Uterus (tissue), 4 donors: Measurements from ENCODE around the gene PTPN13. TPM values are rescaled to one million over a fixed set of nuclear protein-coding genes. Genes with fewer than 3 reads are reported as not detected.

Source experiments
- DNase-seq, 2 donors: peaks; one replicate each; pipeline ENCODE4 v3.0.0-alpha.2; 2019 to 2020
- H3K27ac ChIP-seq, 2 donors: fragments of 200-600 bp; sonication (generic); 1 replicate in 1 of 2; 2 replicates in 1 of 2; pipeline ENCODE4 v1.5.1; 2016 to 2018
- H3K27me3 ChIP-seq, 2 donors: fragments of 200-600 bp; sonication (generic); one replicate each; pipeline ENCODE4 v1.5.1; 2018 to 2019; ENCODE audit warnings: control low read depth in 1 of 2
- H3K36me3 ChIP-seq, 2 donors: fragments of 200-600 bp; sonication (generic); one replicate each; pipeline ENCODE4 v1.5.1; 2019; ENCODE audit warnings: control low read depth in 1 of 2
- H3K4me1 ChIP-seq, 2 donors: fragments of 200-600 bp; sonication (generic); one replicate each; pipeline ENCODE4 v1.5.1; 2018 to 2019; ENCODE audit warnings: control low read depth in 1 of 2
- H3K4me3 ChIP-seq, 2 donors: fragments of 200-600 bp; sonication (generic); 1 replicate in 1 of 2; 2 replicates in 1 of 2; pipeline ENCODE4 v1.5.1; 2018 to 2019; ENCODE audit warnings: mild to moderate bottlenecking in 1 of 2
- H3K9me3 ChIP-seq, 2 donors: fragments of 200-600 bp; sonication (generic); one replicate each; pipeline ENCODE4 v1.5.1; 2019; ENCODE audit warnings: control low read depth in 1 of 2
- CTCF ChIP-seq, 4 experiments: fragments of 200-600 bp in 2 of 4; fragments of 450-650 bp in 2 of 4; sonication (generic) in 2 of 4; IDR thresholded peaks; one replicate each; pipeline ENCODE4 v1.5.1; 2016 to 2019; ENCODE audit warnings: antibody characterized with exemption in 4 of 4, mild to moderate bottlenecking in 2 of 4, moderate library complexity in 1 of 4
- POLR2A ChIP-seq, 2 donors: fragments of 450-650 bp; IDR thresholded peaks; one replicate each; pipeline ENCODE4 v1.6.1; 2016; ENCODE audit warnings: antibody characterized with exemption in 2 of 2, mild to moderate bottlenecking in 1 of 2, moderate library complexity in 1 of 2
- intact Hi-C: fragments of 100-400 bp; cut with DNase I; formaldehyde crosslinking; loops from one replicate; pipeline ENCODE4 v1.15.1; 2023; ENCODE audit warnings: low total_unique reads
- total RNA-seq, 4 donors: library from RNA; depleted of rRNA in 3 of 4; stranded (reverse); fragments of >200 nt in 3 of 4; gene quantifications; one replicate each; pipeline versions ENCODE4 v1.1.0 to v1.2.4, GENCODE V29; 2014 to 2023
- donor health status: DM: yes; HTN: yes; CAD: no.

PTPN13 gene
- total RNA-seq, 4 donors from 2014 or later: 24.3 to 79.2 (median 37.9) TPM

GRCh38 chr4:86561256-86561655 is 32.9 kb upstream of the PTPN13 start:
- no peak for TF ChIP-seq CTCF (IDR thresholded peaks at IDR 0.05)
- peaks cover 0 to 3% of the 10 kb centered on the region in 2 donors for H3K4me1 ChIP-seq
- H3K4me3 ChIP-seq: no peak overlapping the region
- H3K9me3 ChIP-seq: no peaks in the 10 kb centered on the region
- H3K36me3 ChIP-seq: no peaks in the 10 kb centered on the region
- intact Hi-C loops: no loop called here
- DNase-seq: no peak
- H3K27ac ChIP-seq: no peak overlapping the region
- no peaks in the 10 kb centered on the region for H3K27me3 ChIP-seq

GRCh38 chr4:86563416-86563815 is 30.7 kb upstream of the PTPN13 start:
- Histone ChIP-seq H3K36me3 (no peaks in the 10 kb centered on the region), H3K27me3 (no peaks in the 10 kb centered on the region), H3K9me3 (no peaks in the 10 kb centered on the region), H3K4me3 (no peak overlapping the region), H3K27ac (no peak overlapping the region), H3K4me1 (no peaks in the 10 kb centered on the region)
- DNase-seq: no peak
- no peak for TF ChIP-seq POLR2A (IDR thresholded peaks at IDR 0.05)
- no peak for TF ChIP-seq CTCF (IDR thresholded peaks at IDR 0.05)
- intact Hi-C loops: no loop called here

GRCh38 chr4:86564795-86565194 is 29.3 kb upstream of the PTPN13 start:
- Histone ChIP-seq H3K27ac (no peak overlapping the region), H3K4me3 (no peak overlapping the region), H3K4me1 (no peaks in the 10 kb centered on the region), H3K27me3 (no peaks in the 10 kb centered on the region), H3K36me3 (no peaks in the 10 kb centered on the region), H3K9me3 (no peaks in the 10 kb centered on the region)
- no peak for DNase-seq
- TF ChIP-seq CTCF (IDR thresholded peaks at IDR 0.05) (no peak), POLR2A (IDR thresholded peaks at IDR 0.05) (no peak)
- intact Hi-C loops: no loop called here

GRCh38 chr4:86565651-86566050 is 28.5 kb upstream of the PTPN13 start:
- H3K9me3 ChIP-seq: no peaks in the 10 kb centered on the region
- H3K4me3 ChIP-seq: no peak overlapping the region
- H3K27ac ChIP-seq: no peak overlapping the region
- H3K4me1 ChIP-seq: no peaks in the 10 kb centered on the region
- TF ChIP-seq CTCF (IDR thresholded peaks at IDR 0.05) (no peak), POLR2A (IDR thresholded peaks at IDR 0.05) (no peak)
- intact Hi-C loops: no loop called here
- DNase-seq: no peak
- H3K36me3 ChIP-seq: no peaks in the 10 kb centered on the region
- no peaks in the 10 kb centered on the region for H3K27me3 ChIP-seq

- no peak overlapping the region for H3K27ac ChIP-seq
- no peak overlapping the region for H3K4me3 ChIP-seq
- H3K9me3 ChIP-seq: no peaks in the 10 kb centered on the region
- DNase-seq: no peak
- TF ChIP-seq CTCF (IDR thresholded peaks at IDR 0.05) (no peak), POLR2A (IDR thresholded peaks at IDR 0.05) (no peak)
- H3K36me3 ChIP-seq: no peaks in the 10 kb centered on the region
- H3K27me3 ChIP-seq: no peaks in the 10 kb centered on the region
- intact Hi-C loops: no loop called here
- no peaks in the 10 kb centered on the region for H3K4me1 ChIP-seq
Measured at GRCh38 chr4:86569103-86569870, 24.8 kb upstream of the PTPN13 start.
